ENCODE data around the gene ELMO1. TPM values are rescaled to one million over a fixed set of nuclear protein-coding genes. Genes with fewer than 3 reads are reported as not detected.

ELMO1 gene
- total RNA-seq, 8 experiments from 2014 or later, result 4.2 to 121 (median 40.0) TPM

- H3K4me1 ChIP-seq (replicated peaks in 1 of 2), result peaks cover 29 to 37% of the 10 kb centered on the region in 2 donors
- peak overlapping the region; percentile 65 to 72 for H3K27ac ChIP-seq
- WGBS, 10 experiments, result 3 to 95% (median 78%) methylated on average over 2 to 5 of the region's 5 CpGs; no CpG with 5 or more reads in 3 of the 10 experiments
- in situ Hi-C loops (cut with MboI; ENCODE audit: low pct_unique_long_range_greater_than_20kb in 2 of 9, low sequenced_read_pairs in 9 of 9, unreplicated experiment in 9 of 9), result no loop called here
- ATAC-seq (replicated peaks in 6 of 8), result peak in 5 of 8 experiments; percentile 0 to 55 (median 12)
- peak overlapping the region in 1 of 5 donors; percentile 4 for H3K4me3 ChIP-seq
Observed at GRCh38 chr7:37353949-37354655, 94.6 kb downstream of the ELMO1 start.

DNA sequence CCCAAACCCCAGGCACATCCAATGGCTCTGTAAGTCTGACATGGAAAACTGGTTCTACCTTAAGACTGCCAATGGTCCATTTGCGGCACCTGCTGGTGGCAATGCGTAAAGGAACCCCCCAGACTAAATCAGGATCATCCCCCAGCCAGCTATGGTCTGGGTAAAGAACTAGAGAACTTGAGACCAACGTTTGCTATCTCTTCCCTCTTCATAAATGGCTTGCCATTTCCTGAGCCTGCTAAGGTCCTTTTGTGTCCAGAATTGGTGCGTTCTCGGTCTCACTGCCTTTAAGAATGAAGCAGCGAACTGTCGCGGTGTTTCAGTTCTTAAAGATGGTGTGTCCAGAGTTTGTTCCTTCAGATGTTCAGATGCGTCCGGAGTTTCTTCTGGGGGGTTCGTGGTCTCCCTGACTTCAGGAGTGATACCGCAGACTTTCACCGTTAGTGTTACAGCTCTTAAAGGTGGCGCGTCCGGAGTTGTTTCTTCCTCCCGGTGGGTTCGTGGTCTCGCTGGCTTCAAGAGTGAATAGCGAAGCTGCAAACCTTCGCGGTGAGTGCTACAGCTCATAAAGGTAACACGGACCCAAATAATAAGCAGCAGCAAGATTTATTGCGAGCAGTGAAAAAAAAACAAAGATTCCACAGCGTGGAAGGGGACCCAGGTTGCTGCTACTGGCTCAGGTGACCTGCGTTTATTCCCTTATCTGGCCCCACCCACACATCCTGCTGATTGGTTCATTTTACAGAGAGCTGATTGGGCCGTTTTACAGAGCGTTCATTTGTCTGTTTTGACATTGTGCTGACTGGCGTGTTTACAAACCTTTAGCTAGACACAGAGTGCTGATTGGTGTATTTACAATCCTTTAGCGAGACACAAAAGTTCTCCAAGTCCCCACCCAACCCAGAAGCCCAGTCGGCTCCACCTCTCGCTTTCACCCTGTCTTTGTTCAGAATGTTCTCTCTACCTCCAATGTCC is 95.4 kb downstream of the ELMO1 start:
- Histone ChIP-seq H3K4me3 (no peak overlapping the region), H3K4me1 (replicated peaks in 1 of 2) (peaks cover 29 to 37% of the 10 kb centered on the region in 2 donors), H3K27ac (peak overlapping the region in 1 of 2 donors; percentile 72)
- in situ Hi-C loops (cut with MboI; ENCODE audit: low pct_unique_long_range_greater_than_20kb in 2 of 9, low sequenced_read_pairs in 9 of 9, unreplicated experiment in 9 of 9), result no loop called here
- 60 to 97% (median 75%) methylated on average over 1 to 26 of the region's 32 CpGs; no CpG with 5 or more reads in 1 of the 10 experiments for WGBS, 10 experiments
- ATAC-seq (replicated peaks in 6 of 8), result no peak

- H3K4me3 ChIP-seq, result no peak overlapping the region
- in situ Hi-C loops (cut with MboI; ENCODE audit: low pct_unique_long_range_greater_than_20kb in 2 of 9, low sequenced_read_pairs in 9 of 9, unreplicated experiment in 9 of 9), result no loop called here
- no peak overlapping the region for H3K27ac ChIP-seq
- WGBS, 10 experiments, result 30 to 100% (median 93%) methylated on average over 1 to 13 of the region's 13 CpGs
- H3K4me1 ChIP-seq (replicated peaks in 1 of 2), result peaks cover 29 to 34% of the 10 kb centered on the region in 2 donors
- no peak for ATAC-seq (replicated peaks in 6 of 8)
Observed at GRCh38 chr7:37352251-37352880, 96.3 kb downstream of the ELMO1 start.

DNA sequence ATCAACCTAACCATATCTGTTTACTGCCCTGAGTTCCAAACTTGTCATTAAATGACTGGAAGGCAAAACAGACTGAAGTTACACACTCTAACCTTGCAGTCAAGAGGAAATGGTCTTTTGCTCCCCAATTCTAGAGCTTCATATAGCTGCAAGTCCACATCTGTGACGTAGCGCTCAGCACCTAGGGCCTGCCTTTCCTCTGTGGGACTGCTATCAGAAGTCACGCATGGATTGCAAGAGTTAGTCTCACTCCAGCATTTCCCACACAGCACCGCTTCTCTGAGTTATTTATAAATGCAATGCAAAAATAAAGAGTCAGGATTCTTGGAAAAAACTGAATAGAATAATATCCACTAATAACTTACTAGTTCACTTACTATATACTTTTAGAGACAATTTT is 96.9 kb downstream of the ELMO1 start:
- Histone ChIP-seq H3K4me3 (no peak overlapping the region), H3K27ac (no peak overlapping the region), H3K4me1 (replicated peaks in 1 of 2) (peaks cover 29% of the 10 kb centered on the region in 2 donors)
- no peak for ATAC-seq (replicated peaks in 6 of 8)
- in situ Hi-C loops (cut with MboI; ENCODE audit: low pct_unique_long_range_greater_than_20kb in 2 of 9, low sequenced_read_pairs in 9 of 9, unreplicated experiment in 9 of 9), result no loop called here
- WGBS, 10 experiments, result 45 to 100% (median 90%) methylated on average over 2 to 4 of the region's 4 CpGs; no CpG with 5 or more reads in 4 of the 10 experiments

DNA sequence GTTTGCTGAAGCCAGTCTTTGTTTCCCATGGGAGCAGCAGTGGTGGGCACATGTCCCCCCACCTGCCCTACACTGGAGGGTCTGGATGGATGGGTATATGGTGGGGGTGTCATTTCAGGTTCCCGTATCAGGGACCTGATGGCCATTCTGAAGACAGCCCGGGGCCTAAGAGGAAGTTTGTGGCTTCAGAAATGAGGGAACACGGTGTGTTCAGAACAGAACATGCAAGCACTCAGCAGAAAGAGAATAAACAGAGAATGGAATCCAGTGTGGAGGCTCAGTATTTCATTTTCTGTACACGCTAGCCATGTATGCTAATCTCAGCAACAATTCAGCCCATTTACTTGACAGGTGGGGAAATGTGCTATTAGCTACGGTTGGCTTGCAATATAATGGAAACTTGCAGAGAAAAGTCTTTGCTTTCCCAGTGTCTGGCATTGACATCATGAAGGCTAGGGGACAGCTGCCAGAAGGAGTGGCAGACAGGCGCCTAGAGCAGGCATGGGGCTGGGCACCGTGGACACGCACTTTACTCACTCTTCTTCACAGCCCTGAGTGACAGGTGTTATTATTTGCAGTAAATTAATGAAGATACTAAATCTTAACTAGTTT is 98.6 kb downstream of the ELMO1 start:
- in situ Hi-C loops (cut with MboI; ENCODE audit: low pct_unique_long_range_greater_than_20kb in 2 of 9, low sequenced_read_pairs in 9 of 9, unreplicated experiment in 9 of 9), result no loop called here
- no peak for ATAC-seq (replicated peaks in 6 of 8)
- Histone ChIP-seq H3K4me1 (replicated peaks in 1 of 2) (peaks cover 15 to 16% of the 10 kb centered on the region in 2 donors), H3K27ac (no peak overlapping the region), H3K4me3 (no peak overlapping the region)
- whole genome bisulfite sequencing, 10 experiments, result 43 to 100% (median 93%) methylated on average over 1 to 6 of the region's 8 CpGs; no CpG with 5 or more reads in 1 of the 10 experiments

- H3K4me1 ChIP-seq (replicated peaks in 1 of 2), result peaks cover 4% of the 10 kb centered on the region in 2 donors
- WGBS, 10 experiments, result 40 to 100% (median 65%) methylated on average over 1 to 4 of the region's 4 CpGs; no CpG with 5 or more reads in 3 of the 10 experiments
- in situ Hi-C loops (cut with MboI; ENCODE audit: low pct_unique_long_range_greater_than_20kb in 2 of 9, low sequenced_read_pairs in 9 of 9, unreplicated experiment in 9 of 9), result no loop called here
- no peak overlapping the region for H3K27ac ChIP-seq
- ATAC-seq (replicated peaks in 6 of 8), result no peak
- H3K4me3 ChIP-seq, result no peak overlapping the region
Observed at GRCh38 chr7:37348982-37349381, 99.7 kb downstream of the ELMO1 start.

- 6 to 100% (median 75%) methylated on average over 1 to 3 of the region's 3 CpGs; no CpG with 5 or more reads in 1 of the 10 experiments for WGBS, 10 experiments
- no peak for ATAC-seq (replicated peaks in 6 of 8)
- Histone ChIP-seq H3K4me3 (no peak overlapping the region), H3K27ac (no peak overlapping the region), H3K4me1 (replicated peaks in 1 of 2) (peaks cover 7 to 8% of the 10 kb centered on the region in 2 donors)
- in situ Hi-C loops (cut with MboI; ENCODE audit: low pct_unique_long_range_greater_than_20kb in 2 of 9, low sequenced_read_pairs in 9 of 9, unreplicated experiment in 9 of 9), result no loop called here
Observed at GRCh38 chr7:37346761-37347160, 101.9 kb downstream of the ELMO1 start.

DNA sequence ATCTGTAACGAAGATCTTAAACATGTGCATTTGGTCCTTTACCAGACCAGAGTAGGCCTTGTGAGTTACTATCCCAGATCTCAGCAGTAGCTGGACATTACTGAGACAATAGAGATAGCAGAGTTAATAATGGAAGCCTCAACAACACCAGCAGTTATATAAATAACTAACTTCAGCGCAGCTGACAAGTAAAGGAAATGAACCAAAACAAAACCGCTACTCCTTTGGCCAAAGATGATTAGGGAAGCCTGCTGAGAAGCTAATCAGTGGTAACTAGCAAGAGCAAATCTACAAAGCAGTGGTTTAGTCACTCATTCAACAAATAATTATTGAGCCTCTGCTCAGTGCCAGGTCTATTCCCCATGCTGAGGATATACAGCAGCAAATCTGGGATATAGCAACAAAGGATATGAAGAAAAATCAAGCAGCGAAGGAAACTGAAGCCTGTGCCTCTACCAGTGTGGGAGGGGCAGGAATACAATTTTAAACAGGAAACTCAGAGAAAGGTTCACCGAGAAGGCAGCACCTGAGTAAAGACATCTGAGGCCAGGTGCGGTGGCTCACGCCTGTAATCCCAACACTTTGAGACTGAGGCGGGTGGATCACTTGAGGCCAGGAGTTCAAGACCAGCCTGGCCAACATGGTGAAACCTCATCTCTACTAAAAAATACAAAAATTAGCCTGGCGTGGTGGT is 103.6 kb downstream of the ELMO1 start:
- in situ Hi-C loops (cut with MboI; ENCODE audit: low pct_unique_long_range_greater_than_20kb in 2 of 9, low sequenced_read_pairs in 9 of 9, unreplicated experiment in 9 of 9), result no loop called here

GRCh38 chr7:37342688-37343471 is 105.8 kb downstream of the ELMO1 start:
- peak in 1 of 8 experiments; percentile 24 for ATAC-seq (replicated peaks in 6 of 8)
- Histone ChIP-seq H3K27ac (no peak overlapping the region), H3K4me1 (replicated peaks in 1 of 2) (peaks cover 7 to 8% of the 10 kb centered on the region in 2 donors), H3K4me3 (no peak overlapping the region)
- WGBS, 10 experiments, result 14 to 92% (median 70%) methylated on average over 1 to 10 of the region's 16 CpGs; no CpG with 5 or more reads in 4 of the 10 experiments
- in situ Hi-C loops (cut with MboI; ENCODE audit: low pct_unique_long_range_greater_than_20kb in 2 of 9, low sequenced_read_pairs in 9 of 9, unreplicated experiment in 9 of 9), result no loop called here

More for the DNA sequence above, 103.6 kb downstream of the ELMO1 start:
- 14 to 100% (median 80%) methylated on average over 1 to 8 of the region's 9 CpGs for WGBS, 10 experiments
- Histone ChIP-seq H3K4me1 (replicated peaks in 1 of 2) (peaks cover 7 to 8% of the 10 kb centered on the region in 2 donors), H3K27ac (no peak overlapping the region), H3K4me3 (no peak overlapping the region)
- ATAC-seq (replicated peaks in 6 of 8), result no peak

GRCh38 chr7:37342176-37342687 is 106.4 kb downstream of the ELMO1 start:
- Histone ChIP-seq H3K4me1 (replicated peaks in 1 of 2) (peaks cover 7 to 8% of the 10 kb centered on the region in 2 donors), H3K27ac (no peak overlapping the region), H3K4me3 (no peak overlapping the region)
- in situ Hi-C loops (cut with MboI; ENCODE audit: low pct_unique_long_range_greater_than_20kb in 2 of 9, low sequenced_read_pairs in 9 of 9, unreplicated experiment in 9 of 9), result no loop called here
- WGBS, 10 experiments, result 0 to 100% (median 82%) methylated on average over 1 to 8 of the region's 8 CpGs; no CpG with 5 or more reads in 4 of the 10 experiments
- peak in 5 of 8 experiments; percentile 88 to 100 (median 92) for ATAC-seq (replicated peaks in 6 of 8)

GRCh38 chr7:37341033-37341630 is 107.5 kb downstream of the ELMO1 start:
- Histone ChIP-seq H3K27ac (no peak overlapping the region), H3K4me1 (replicated peaks in 1 of 2) (peaks cover 7 to 8% of the 10 kb centered on the region in 2 donors)
- in situ Hi-C loops (cut with MboI; ENCODE audit: low pct_unique_long_range_greater_than_20kb in 2 of 9, low sequenced_read_pairs in 9 of 9, unreplicated experiment in 9 of 9), result no loop called here

More at GRCh38 chr7:37341033-37341630, 107.5 kb downstream of the ELMO1 start:
- H3K4me3 ChIP-seq, result no peak overlapping the region
- ATAC-seq (replicated peaks in 6 of 8), result no peak
- 14 to 82% (median 67%) methylated on average over 1 to 5 of the region's 6 CpGs; no CpG with 5 or more reads in 1 of the 10 experiments for WGBS, 10 experiments

Measured in motor neuron (in vitro differentiated cells).